Thyroid gland (tissue), 4 donors: Measurements from ENCODE around the gene LAMC3. TPM values are rescaled to one million over a fixed set of nuclear protein-coding genes. Genes with fewer than 3 reads are reported as not detected.

Experiments used
- DNase-seq, 2 donors: peaks; one replicate each; pipeline ENCODE4 v3.0.0-alpha.2; 2019
- H3K27ac ChIP-seq, 3 donors: fragments of 200-600 bp; sonication (generic); 1 replicate in 2 of 3; 2 replicates in 1 of 3; pipeline ENCODE4 v1.5.1; 2016 to 2019; ENCODE audit warnings: mild to moderate bottlenecking in 1 of 3, moderate library complexity in 1 of 3
- H3K27me3 ChIP-seq: fragments of 200-600 bp; sonication (generic); one replicate; pipeline ENCODE4 v1.5.1; 2019
- H3K36me3 ChIP-seq, 2 donors: fragments of 200-600 bp; sonication (generic); one replicate each; pipeline ENCODE4 v1.5.1; 2016 to 2019
- H3K4me1 ChIP-seq, 2 donors: fragments of 200-600 bp; sonication (generic); one replicate each; pipeline ENCODE4 v1.5.1; 2017 to 2019
- H3K4me3 ChIP-seq, 3 donors: fragments of 200-600 bp; sonication (generic); replicated peaks in 1 of 3; 1 replicate in 2 of 3; 2 replicates in 1 of 3; pipeline ENCODE4 v1.5.1; 2016; ENCODE audit warnings: mild to moderate bottlenecking in 1 of 3
- H3K9me3 ChIP-seq: fragments of 200-600 bp; sonication (generic); one replicate; pipeline ENCODE4 v1.5.1; 2017
- CTCF ChIP-seq, 6 experiments: fragments of 200-600 bp in 3 of 6; fragments of 450-650 bp in 3 of 6; sonication (generic) in 3 of 6; IDR thresholded peaks; one replicate each; pipeline ENCODE4 v1.5.1; 2016 to 2019; ENCODE audit warnings: antibody characterized with exemption in 6 of 6, mild to moderate bottlenecking in 2 of 6, inconsistent platforms in 1 of 6, moderate library complexity in 1 of 6
- POLR2A ChIP-seq, 2 donors: fragments of 450-650 bp; IDR thresholded peaks; one replicate each; pipeline ENCODE4 v1.6.1; 2017; ENCODE audit warnings: antibody characterized with exemption in 2 of 2, mild to moderate bottlenecking in 2 of 2, moderate library complexity in 1 of 2
- WGBS, 2 donors: methylation state at CpG; one replicate each; pipeline ENCODE4 v1.1.5; 2017; 5-methylcytosine and 5-hydroxymethylcytosine counted together
- intact Hi-C: fragments of 100-400 bp; cut with DNase I; formaldehyde crosslinking; loops from one replicate; pipeline ENCODE4 v1.15.1; 2023
- total RNA-seq, 4 donors: library from RNA; depleted of rRNA; stranded (reverse); fragments of >200 nt; gene quantifications; one replicate each; pipeline ENCODE4 v1.2.3, GENCODE V29; 2016

Gene LAMC3
- total RNA-seq, 4 donors from 2014 or later, result 0.81 to 11.1 (median 3.2) TPM

GRCh38 chr9:130962418-130963316 lies 46.3 kb upstream of the LAMC3 start:
- no peak overlapping the region for H3K27ac ChIP-seq
- no peaks in the 10 kb centered on the region for H3K9me3 ChIP-seq
- no peak overlapping the region for H3K4me3 ChIP-seq
- H3K4me1 ChIP-seq, result no peaks in the 10 kb centered on the region
- WGBS, 2 donors, result 64 to 65% methylated on average over 16 to 22 of the region's 22 CpGs
- intact Hi-C loops, result no loop called here
- DNase-seq, result no peak
- no peaks in the 10 kb centered on the region for H3K36me3 ChIP-seq
- TF ChIP-seq POLR2A (IDR thresholded peaks at IDR 0.05) (no peak), CTCF (IDR thresholded peaks at IDR 0.05) (no peak)
- peaks cover 3% of the 10 kb centered on the region for H3K27me3 ChIP-seq

DNA sequence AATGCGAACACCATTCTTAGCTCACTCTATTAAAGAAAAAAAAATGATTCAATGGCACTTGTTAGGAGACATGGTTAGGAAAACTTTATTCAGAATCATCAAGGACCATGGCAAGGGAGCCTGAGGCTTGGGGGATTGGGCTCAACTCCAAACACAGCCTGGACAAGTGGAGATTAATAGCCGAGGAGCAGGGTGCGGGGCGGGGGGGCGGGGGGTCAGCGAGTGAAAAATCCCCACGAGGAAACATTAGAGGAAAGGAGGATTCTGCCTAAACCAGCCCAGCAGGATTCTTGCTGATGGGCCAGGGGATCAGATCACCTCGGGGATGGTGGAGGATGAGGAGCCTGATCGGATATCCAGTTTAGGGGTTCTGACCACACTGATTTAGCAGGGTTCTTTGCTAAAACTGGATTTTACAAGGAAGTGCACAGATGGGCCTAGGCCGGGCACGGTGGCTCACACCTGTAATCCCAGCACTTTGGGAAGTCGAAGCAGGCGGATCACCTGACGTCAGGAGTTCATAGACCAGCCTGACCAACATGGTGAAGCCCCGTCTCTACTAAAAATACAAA lies 45.6 kb upstream of the LAMC3 start:
- TF ChIP-seq CTCF (IDR thresholded peaks at IDR 0.05) (no peak), POLR2A (IDR thresholded peaks at IDR 0.05) (no peak)
- Histone ChIP-seq H3K36me3 (no peaks in the 10 kb centered on the region), H3K9me3 (no peaks in the 10 kb centered on the region), H3K4me1 (no peaks in the 10 kb centered on the region), H3K27ac (no peak overlapping the region), H3K4me3 (no peak overlapping the region), H3K27me3 (peaks cover 3% of the 10 kb centered on the region)
- DNase-seq, result no peak
- intact Hi-C loops, result no loop called here
- 77 to 79% methylated on average over 15 of the region's 15 CpGs for WGBS, 2 donors

DNA sequence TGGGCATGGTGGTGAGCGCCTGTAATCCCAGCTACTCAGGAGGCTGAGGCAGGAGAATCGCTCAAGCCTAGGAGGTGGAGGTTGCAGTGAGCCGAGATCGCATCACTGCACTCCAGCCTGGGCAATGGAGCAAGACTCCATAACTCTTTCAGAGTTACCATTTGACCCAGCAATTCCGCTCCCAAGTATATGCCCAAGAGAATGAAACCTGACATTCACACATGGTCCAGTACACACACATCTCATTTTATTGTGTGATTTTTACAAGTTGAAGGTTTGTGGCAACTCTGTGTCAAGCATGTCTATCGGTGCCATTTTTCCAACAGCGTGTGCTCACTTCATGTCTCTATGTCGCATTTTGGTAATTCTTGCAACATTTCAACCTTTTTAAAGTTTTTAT lies 45.1 kb upstream of the LAMC3 start:
- intact Hi-C loops, result no loop called here
- WGBS, 2 donors, result 97 to 100% methylated on average over 8 of the region's 8 CpGs
- H3K4me1 ChIP-seq, result no peaks in the 10 kb centered on the region

DNA sequence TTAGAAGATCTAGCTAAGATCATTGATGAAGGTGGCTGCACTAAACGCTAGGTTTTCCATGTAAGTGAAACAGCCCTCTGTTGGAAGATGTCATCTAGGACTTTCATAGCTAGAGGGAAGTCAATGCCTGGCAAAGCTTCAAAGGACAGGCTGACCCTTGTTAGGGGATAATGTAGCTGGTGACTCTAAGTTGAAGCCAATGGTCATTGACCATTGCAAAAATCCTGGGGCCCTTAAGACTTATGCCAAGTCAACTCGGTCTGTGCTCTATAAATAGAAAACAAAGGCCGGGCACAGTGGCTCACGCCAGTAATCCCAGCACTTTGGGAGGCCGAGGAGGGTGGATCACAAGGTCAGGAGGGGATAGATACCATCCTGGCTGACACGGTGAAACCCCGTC lies 43.3 kb upstream of the LAMC3 start:
- peaks cover 3% of the 10 kb centered on the region for H3K27me3 ChIP-seq
- no peak for DNase-seq
- no peaks in the 10 kb centered on the region for H3K4me1 ChIP-seq
- H3K9me3 ChIP-seq, result no peaks in the 10 kb centered on the region
- TF ChIP-seq CTCF (IDR thresholded peaks at IDR 0.05) (no peak), POLR2A (IDR thresholded peaks at IDR 0.05) (no peak)
- H3K36me3 ChIP-seq, result no peaks in the 10 kb centered on the region
- intact Hi-C loops, result no loop called here
- H3K27ac ChIP-seq, result no peak overlapping the region
- 85 to 86% methylated on average over 7 of the region's 7 CpGs for WGBS, 2 donors
- no peak overlapping the region for H3K4me3 ChIP-seq

More for the DNA sequence above, 45.1 kb upstream of the LAMC3 start:
- no peak for TF ChIP-seq POLR2A (IDR thresholded peaks at IDR 0.05)
- TF ChIP-seq CTCF (IDR thresholded peaks at IDR 0.05), result no peak
- DNase-seq, result no peak
- no peak overlapping the region for H3K27ac ChIP-seq
- no peaks in the 10 kb centered on the region for H3K9me3 ChIP-seq
- peaks cover 3% of the 10 kb centered on the region for H3K27me3 ChIP-seq
- no peak overlapping the region for H3K4me3 ChIP-seq
- H3K36me3 ChIP-seq, result no peaks in the 10 kb centered on the region

DNA sequence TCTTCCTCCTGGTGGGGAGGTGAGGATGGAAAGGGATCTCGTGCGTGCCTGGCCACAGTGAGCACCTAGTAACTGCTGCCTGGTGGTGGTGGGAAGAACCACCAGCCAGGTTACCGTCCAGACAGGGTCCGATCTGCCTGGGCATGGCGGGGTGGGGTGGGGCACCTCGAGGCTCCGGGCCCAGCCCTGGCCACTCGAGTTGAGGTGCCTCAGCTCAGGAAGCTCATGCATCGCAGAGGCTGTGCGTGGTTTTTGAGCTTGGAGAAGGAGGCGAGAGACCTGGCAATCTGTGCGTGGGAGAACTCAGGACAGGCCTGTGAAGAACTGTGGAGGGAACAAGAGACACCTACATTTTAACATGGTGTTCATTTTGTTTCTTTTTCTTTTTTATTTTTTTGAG lies 38.9 kb upstream of the LAMC3 start:
- H3K4me1 ChIP-seq, result no peaks in the 10 kb centered on the region
- TF ChIP-seq CTCF (IDR thresholded peaks at IDR 0.05) (no peak), POLR2A (IDR thresholded peaks at IDR 0.05) (no peak)
- intact Hi-C loops, result loop anchor here (10.0 kb wide), 1 partner anchor 1295 kb away; no protein-coding TSS in a partner anchor
- 83 to 97% methylated on average over 7 to 12 of the region's 12 CpGs for WGBS, 2 donors
- no peak for DNase-seq
- peaks cover 3% of the 10 kb centered on the region for H3K27me3 ChIP-seq
- no peak overlapping the region for H3K27ac ChIP-seq
- H3K36me3 ChIP-seq, result no peaks in the 10 kb centered on the region
- no peaks in the 10 kb centered on the region for H3K9me3 ChIP-seq
- H3K4me3 ChIP-seq, result no peak overlapping the region
